K562 (cell line): Measurements from ENCODE around the gene RGS6. TPM values are rescaled to one million over a fixed set of nuclear protein-coding genes. Genes with fewer than 3 reads are reported as not detected.

Experiments
- ATAC-seq: fragments of 200-7000 bp; cut with Tn5 transposase; 3 replicates; pipeline ENCODE4 v1.9.1; 2020; ENCODE audit warnings: moderate library complexity
- BruUV-seq: library from RNA; stranded (reverse); fragments of 400-500 nt; replicated peaks from 2 replicates; lab custom pipeline; 2021; lab: Mats Ljungman, UMichigan
- CTCF ChIA-PET: fragments of 300-600 bp; formaldehyde crosslinking; extraction: SDS; loops from one replicate; lab custom pipeline; 2021; ENCODE audit warnings: low intra/inter-chr PET ratio; lab: Yijun Ruan, JAX
- POLR2A ChIA-PET: fragments of 300-600, 350-650 bp; sonication (Branson Sonifier 250); formaldehyde crosslinking; extraction: SDS; loops from one replicate; lab custom pipeline; 2021; ENCODE audit warnings: antibody characterized with exemption, inconsistent platforms; lab: Yijun Ruan, JAX
- DNase-seq, 4 experiments: peaks; one replicate each; pipeline versions ENCODE4 v3.0.0 to v3.0.0-alpha.2; 2011 to 2018; ENCODE audit warnings: low spot score in 3 of 4, mixed read lengths in 3 of 4; ENCODE audit errors: extremely low read depth in 1 of 4
- FAIRE-seq: peaks from 2 replicates; lab custom pipeline; 2011; peaks lifted over from hg19 to GRCh38; lab: Jason Lieb, UNC
- H2AFZ ChIP-seq: 2 replicates; pipeline ENCODE4 v1.6.0; 2011; ENCODE audit warnings: low read depth, low read length, control low read depth, inconsistent platforms
- H3K27ac ChIP-seq: fragments of 200-600 bp; 3 replicates; pipeline ENCODE4 v1.8.0; 2011; ENCODE audit warnings: low read depth, mild to moderate bottlenecking, control low read depth, inconsistent platforms, low read length, moderate library complexity, mixed read lengths; ENCODE audit errors: extremely low read depth
- H3K27me3 ChIP-seq, 2 experiments: fragments of 300-600 bp in 1 of 2; 2 replicates in 1 of 2; 3 replicates in 1 of 2; pipeline versions ENCODE4 v1.6.0 to v1.8.0; 2011; ENCODE audit warnings: inconsistent platforms in 2 of 2, low read length in 2 of 2, mild to moderate bottlenecking in 1 of 2, mixed read lengths in 1 of 2, moderate library complexity in 1 of 2; ENCODE audit not compliant: control insufficient read depth in 2 of 2, insufficient read depth in 2 of 2
- H3K36me3 ChIP-seq: fragments of 300-600 bp; 3 replicates; pipeline ENCODE4 v1.8.0; 2011; ENCODE audit warnings: mild to moderate bottlenecking, low read length, inconsistent platforms; ENCODE audit not compliant: control insufficient read depth, insufficient read depth
- H3K4me1 ChIP-seq, 2 experiments: fragments of 200-600 bp in 1 of 2; replicated peaks in 1 of 2; 2 replicates in 1 of 2; 3 replicates in 1 of 2; pipeline versions ENCODE4 v1.5.1 to v1.8.0; 2011; ENCODE audit warnings: inconsistent platforms in 2 of 2, low read length in 2 of 2, mild to moderate bottlenecking in 1 of 2, mixed read lengths in 1 of 2, moderate library complexity in 1 of 2; ENCODE audit not compliant: control insufficient read depth in 2 of 2, insufficient read depth in 2 of 2
- H3K4me2 ChIP-seq: 2 replicates; pipeline ENCODE4 v1.6.1; 2011; ENCODE audit warnings: low read length, control low read depth, inconsistent platforms, mixed read lengths; ENCODE audit not compliant: insufficient read depth
- H3K4me3 ChIP-seq: fragments of 200-600 bp; sonication (generic), shearing (Covaris generic); 2 replicates; pipeline ENCODE4 v1.5.1; 2016; ENCODE audit warnings: control low read depth, inconsistent platforms
- H3K79me2 ChIP-seq: fragments of 200-600 bp; 3 replicates; pipeline ENCODE4 v1.8.0; 2011; ENCODE audit warnings: low read length, inconsistent platforms; ENCODE audit not compliant: control insufficient read depth, insufficient read depth
- H3K9ac ChIP-seq, 2 experiments: 2 replicates each; pipeline versions ENCODE4 v1.6.0 to v1.6.1; 2011; ENCODE audit warnings: low read depth in 2 of 2, low read length in 2 of 2, control low read depth in 1 of 2, inconsistent platforms in 1 of 2, mild to moderate bottlenecking in 1 of 2, mixed read lengths in 1 of 2; ENCODE audit not compliant: insufficient read depth in 1 of 2
- H3K9me1 ChIP-seq: one replicate; pipeline ENCODE4 v1.6.0; 2011; ENCODE audit warnings: inconsistent platforms, mild to moderate bottlenecking, low read length, moderate library complexity; ENCODE audit not compliant: control insufficient read depth, insufficient read depth
- H3K9me3 ChIP-seq: replicated peaks from 2 replicates; pipeline ENCODE4 v1.5.1; 2011; ENCODE audit warnings: low read depth, low read length, inconsistent platforms; ENCODE audit not compliant: control insufficient read depth, insufficient read depth
- H4K20me1 ChIP-seq: replicated peaks from 2 replicates; pipeline ENCODE4 v1.6.1; 2011; ENCODE audit warnings: low read length, inconsistent platforms, mixed read lengths; ENCODE audit not compliant: control insufficient read depth, insufficient read depth
- ATF1 ChIP-seq, 2 experiments: fragments of 450-650 bp in 1 of 2; IDR thresholded peaks; 2 replicates each; pipeline ENCODE4 v1.6.1; 2016; ENCODE audit warnings: missing compliant biosample characterization in 1 of 2, missing genetic modification characterization in 1 of 2
- BCL6 ChIP-seq: fragments of 250-450 bp; sonication (Bioruptor Pico); IDR thresholded peaks from 2 replicates; pipeline ENCODE4 v1.4.0; 2020
- FOXP1 ChIP-seq: sonication (generic); formaldehyde crosslinking; IDR thresholded peaks from 2 replicates; pipeline ENCODE4 v1.8.0; 2022; ENCODE audit warnings: mild to moderate bottlenecking, missing genetic modification reagents
- HDGF ChIP-seq: fragments of 450-650 bp; IDR thresholded peaks from 2 replicates; pipeline ENCODE4 v1.6.1; 2016
- MTA2 ChIP-seq: fragments of 450-650 bp; IDR thresholded peaks from 2 replicates; pipeline ENCODE4 v1.6.1; 2016; ENCODE audit warnings: low read depth
- NCOA1 ChIP-seq: fragments of 450-650 bp; IDR thresholded peaks from 2 replicates; pipeline ENCODE4 v1.6.1; 2016; ENCODE audit warnings: low read depth
- SMAD3 ChIP-seq: fragments of 450-650 bp; formaldehyde crosslinking; conservative IDR thresholded peaks from 2 replicates; pipeline ENCODE4 v1.4.0; 2020; ENCODE audit warnings: mild to moderate bottlenecking
- ZNF311 ChIP-seq: fragments of 250-450 bp; sonication (Bioruptor Pico); IDR thresholded peaks from 2 replicates; pipeline ENCODE4 v1.4.0; 2020; ENCODE audit warnings: mild to moderate bottlenecking, moderate library complexity
- WGBS: fragments of 100-300 bp; shearing (Covaris generic); methylation state at CpG from one replicate; pipeline ENCODE4 v1.1.6; 2016; ENCODE audit warnings: low coverage, mixed read lengths; ENCODE audit not compliant: insufficient coverage; ENCODE audit errors: missing lambda C conversion rate; 5-methylcytosine and 5-hydroxymethylcytosine counted together
- in situ Hi-C: fragments of 300-500 bp; cut with MboI; formaldehyde crosslinking; loops from 4 replicates; pipeline ENCODE4 v1.15.0; 2018; ENCODE audit warnings: inconsistent platforms, mixed read lengths
- intact Hi-C: fragments of 100-400 bp; cut with micrococcal nuclease; formaldehyde crosslinking; loops from 2 replicates; pipeline ENCODE4 v1.14.2; 2022
- polyA plus RNA-seq, 8 experiments: library from polyadenylated mRNA; depleted of rRNA in 4 of 8; stranded (reverse) in 5 of 8; unstranded in 3 of 8; fragments of >200 nt; fragmentation: Nextera tagmentation in 2 of 8; fragmentation: Illumina TruSeq in 1 of 8; extraction: Ambion mirVana in 2 of 8; extraction: Trizol in 1 of 8; gene quantifications; 2 replicates each; pipeline versions ENCODE4 v1.2.1 to v1.2.3, GENCODE V29; 2011 to 2014; ENCODE audit warnings: inconsistent platforms in 1 of 8, missing spikeins in 1 of 8
- total RNA-seq, 7 experiments: library from RNA; depleted of rRNA in 6 of 7; stranded (reverse); fragments of >200 nt in 6 of 7; fragmentation: Illumina TruSeq in 2 of 7; extraction: Trizol in 2 of 7; gene quantifications; 2 replicates each; pipeline versions ENCODE4 v1.2.1 to v1.2.3, GENCODE V29; 2011 to 2021; ENCODE audit warnings: low replicate concordance in 1 of 7
- TF ChIP-seq, protein P1 (sequence below): sonication (generic); formaldehyde crosslinking; IDR thresholded peaks from 2 replicates; pipeline ENCODE4 v1.9.0; 2022; ENCODE audit warnings: mild to moderate bottlenecking, missing genetic modification reagents
- TF ChIP-seq, protein P2 (sequence below): fragments of 450-650 bp; formaldehyde crosslinking; IDR thresholded peaks from 2 replicates; pipeline ENCODE4 v1.4.0; 2020; ENCODE audit warnings: mild to moderate bottlenecking, mixed read lengths

Gene RGS6
- total and polyA plus RNA-seq, 9 of the 15 experiments (the other 6 are each of a cell fraction or from before 2014, with no cell fraction given) = not detected

- DNase-seq (no peak), ATAC-seq (no peak), FAIRE-seq (no peak)
- H3K27me3 ChIP-seq = no peaks in the 10 kb centered on the region
- 1% methylated on average over 6 of the region's 6 CpGs for WGBS
- no TSS peak for BruUV-seq
- H3K4me1 ChIP-seq = no peaks in the 10 kb centered on the region
- no peaks in the 10 kb centered on the region for H3K9me1 ChIP-seq
- H3K4me3 ChIP-seq = no peak overlapping the region
- H3K4me2 ChIP-seq = no peak overlapping the region
- H3K9ac ChIP-seq = no peak overlapping the region
- ChIA-PET POLR2A (no interaction called here), CTCF (no interaction called here)
- no peaks in the 10 kb centered on the region for H3K9me3 ChIP-seq
- H3K79me2 ChIP-seq = no peaks in the 10 kb centered on the region
- TF ChIP-seq MTA2 = no peak
- H3K27ac ChIP-seq = no peak overlapping the region
- no peaks in the 10 kb centered on the region for H3K36me3 ChIP-seq
- intact Hi-C loops = no loop called here
- in situ Hi-C loops = no loop called here
- H2AFZ ChIP-seq = no peak overlapping the region
- H4K20me1 ChIP-seq = no peaks in the 10 kb centered on the region
These were observed 399.8 kb downstream of the RGS6 start for GRCh38 chr14:72332046-72332445.

DNA sequence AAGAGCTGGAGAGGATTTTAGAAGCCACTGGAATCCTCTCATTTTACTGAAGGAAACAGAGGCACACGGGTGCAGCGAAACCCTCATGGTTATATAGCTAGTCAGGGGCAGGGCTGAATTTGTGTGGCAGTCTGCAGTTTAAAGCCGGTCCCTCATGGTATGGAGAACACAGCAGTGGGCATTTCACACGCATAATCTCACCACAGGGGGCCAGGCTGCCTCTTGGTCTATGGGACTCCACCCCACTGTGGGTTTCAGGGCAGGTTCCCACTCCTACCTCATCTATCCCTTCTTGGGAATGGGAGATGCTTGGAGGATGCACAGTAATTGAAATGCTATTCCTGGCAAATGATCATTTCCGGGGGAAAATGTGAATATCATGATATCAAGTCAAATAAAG is 400.6 kb downstream of the RGS6 start:
- no peak overlapping the region for H3K9ac ChIP-seq
- TF ChIP-seq BCL6 (CRISPR knock-in tag) = no peak
- TF ChIP-seq NCOA1 = no peak
- no peak for TF ChIP-seq ATF1 (CRISPR knock-in tag; IDR thresholded peaks at IDR 0.05)
- TF ChIP-seq ATF1 (tag; IDR thresholded peaks at IDR 0.05) = no peak
- no peak for TF ChIP-seq HDGF
- TF ChIP-seq, protein P1, sequence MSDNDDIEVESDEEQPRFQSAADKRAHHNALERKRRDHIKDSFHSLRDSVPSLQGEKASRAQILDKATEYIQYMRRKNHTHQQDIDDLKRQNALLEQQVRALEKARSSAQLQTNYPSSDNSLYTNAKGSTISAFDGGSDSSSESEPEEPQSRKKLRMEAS (CRISPR knock-in tag) = no peak
- TF ChIP-seq ZNF311 = no peak
- TF ChIP-seq FOXP1 (CRISPR knock-in tag) = no peak
- TF ChIP-seq, protein P2, sequence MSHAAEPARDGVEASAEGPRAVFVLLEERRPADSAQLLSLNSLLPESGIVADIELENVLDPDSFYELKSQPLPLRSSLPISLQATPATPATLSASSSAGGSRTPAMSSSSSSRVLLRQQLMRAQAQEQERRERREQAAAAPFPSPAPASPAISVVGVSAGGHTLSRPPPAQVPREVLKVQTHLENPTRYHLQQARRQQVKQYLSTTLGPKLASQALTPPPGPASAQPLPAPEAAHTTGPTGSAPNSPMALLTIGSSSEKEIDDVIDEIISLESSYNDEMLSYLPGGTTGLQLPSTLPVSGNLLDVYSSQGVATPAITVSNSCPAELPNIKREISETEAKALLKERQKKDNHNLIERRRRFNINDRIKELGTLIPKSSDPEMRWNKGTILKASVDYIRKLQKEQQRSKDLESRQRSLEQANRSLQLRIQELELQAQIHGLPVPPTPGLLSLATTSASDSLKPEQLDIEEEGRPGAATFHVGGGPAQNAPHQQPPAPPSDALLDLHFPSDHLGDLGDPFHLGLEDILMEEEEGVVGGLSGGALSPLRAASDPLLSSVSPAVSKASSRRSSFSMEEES (CRISPR knock-in tag) = no peak
- no peak for TF ChIP-seq SMAD3

More for the DNA sequence above, 400.6 kb downstream of the RGS6 start:
- H2AFZ ChIP-seq = no peak overlapping the region
- ATAC-seq = no peak
- no peak for DNase-seq
- WGBS = 0% methylated on average over 5 of the region's 5 CpGs
- H3K4me1 ChIP-seq = no peaks in the 10 kb centered on the region
- H3K4me2 ChIP-seq = no peak overlapping the region
- no peaks in the 10 kb centered on the region for H3K27me3 ChIP-seq
- H4K20me1 ChIP-seq = no peaks in the 10 kb centered on the region
- no peaks in the 10 kb centered on the region for H3K36me3 ChIP-seq
- H3K79me2 ChIP-seq = no peaks in the 10 kb centered on the region
- H3K9me1 ChIP-seq = no peaks in the 10 kb centered on the region
- H3K27ac ChIP-seq = no peak overlapping the region
- in situ Hi-C loops (no loop called here), intact Hi-C loops (no loop called here)
- H3K4me3 ChIP-seq = no peak overlapping the region
- no TSS peak for BruUV-seq
- POLR2A ChIA-PET = no interaction called here
- CTCF ChIA-PET = no interaction called here
- FAIRE-seq = no peak
- H3K9me3 ChIP-seq = no peaks in the 10 kb centered on the region
